Spleen (tissue), 11 donors: ENCODE results near the gene PRAF2. TPM values are rescaled to one million over a fixed set of nuclear protein-coding genes. Genes with fewer than 3 reads are reported as not detected.

ENCODE experiments used
- DNase-seq: peaks from one replicate; pipeline ENCODE4 v3.0.0-alpha.2; 2020
- H3K27ac ChIP-seq, 8 donors: fragments of 200-600 bp; sonication (generic) in 7 of 8; 1 replicate in 4 of 8; 2 replicates in 4 of 8; pipeline versions ENCODE4 v1.5.0 to v1.8.0; 2016 to 2021; ENCODE audit warnings: inconsistent platforms in 4 of 8, mild to moderate bottlenecking in 4 of 8, moderate library complexity in 1 of 8
- H3K27me3 ChIP-seq, 7 donors: fragments of 200-600 bp; sonication (generic) in 6 of 7; replicated peaks in 1 of 7; 1 replicate in 4 of 7; 2 replicates in 3 of 7; pipeline versions ENCODE4 v1.5.0 to v1.8.0; 2016 to 2021; ENCODE audit warnings: inconsistent platforms in 3 of 7, mild to moderate bottlenecking in 1 of 7
- H3K36me3 ChIP-seq, 6 donors: fragments of 200-600 bp; sonication (generic) in 5 of 6; 1 replicate in 4 of 6; 2 replicates in 2 of 6; pipeline versions ENCODE4 v1.5.0 to v1.8.0; 2016 to 2021; ENCODE audit warnings: inconsistent platforms in 2 of 6
- H3K4me1 ChIP-seq, 6 donors: fragments of 200-600 bp; sonication (generic) in 5 of 6; 1 replicate in 3 of 6; 2 replicates in 3 of 6; pipeline versions ENCODE4 v1.5.0 to v1.8.0; 2016 to 2021; ENCODE audit warnings: inconsistent platforms in 3 of 6
- H3K4me3 ChIP-seq, 8 donors: fragments of 200-600 bp; sonication (generic) in 7 of 8; 1 replicate in 4 of 8; 2 replicates in 4 of 8; pipeline versions ENCODE4 v1.5.0 to v1.8.0; 2016 to 2021; ENCODE audit warnings: inconsistent platforms in 4 of 8, mild to moderate bottlenecking in 4 of 8, moderate library complexity in 2 of 8
- H3K9me3 ChIP-seq, 8 donors: fragments of 200-600 bp; sonication (generic) in 7 of 8; 1 replicate in 4 of 8; 2 replicates in 4 of 8; pipeline versions ENCODE4 v1.5.0 to v1.8.0; 2016 to 2021; ENCODE audit warnings: inconsistent platforms in 4 of 8
- POLR2A ChIP-seq, 3 donors: fragments of 450-650 bp; IDR thresholded peaks; one replicate each; pipeline ENCODE4 v1.5.1; 2017; ENCODE audit warnings: antibody characterized with exemption in 3 of 3, mild to moderate bottlenecking in 1 of 3
- POLR2AphosphoS5 ChIP-seq, 3 donors: sonication (generic); formaldehyde crosslinking; IDR thresholded peaks; one replicate each; pipeline ENCODE4 v1.5.1; 2017; ENCODE audit warnings: antibody characterized with exemption in 3 of 3
- WGBS, 5 donors: extraction: QIAGEN DNeasy Blood & Tissue Kit in 3 of 5; methylation state at CpG; one replicate each; pipeline versions ENCODE4 v1.1.5 to v1.1.7; 2013 to 2018; 5-methylcytosine and 5-hydroxymethylcytosine counted together
- intact Hi-C: fragments of 100-400 bp; cut with DNase I; formaldehyde crosslinking; loops from one replicate; pipeline ENCODE4 v1.15.0; 2023; ENCODE audit warnings: low total_unique reads
- polyA plus RNA-seq, 3 donors: library from polyadenylated mRNA; stranded (reverse); fragments of 200-250 nt; gene quantifications; one replicate each; pipeline ENCODE4 v1.2.1, GENCODE V29; 2013
- total RNA-seq, 7 donors: library from RNA; depleted of rRNA in 3 of 7; stranded (reverse); fragments of >200 nt in 3 of 7; fragmentation: NEBNext Ultra II Directional in 4 of 7; extraction: Animal tissue kit (Norgen Biotek cat#: 25700) in 4 of 7; gene quantifications; one replicate each; pipeline versions ENCODE4 v1.1.0 to v1.2.1, GENCODE V29; 2016 to 2021
- TF ChIP-seq, protein P1 (sequence below), 11 experiments: fragments of 200-600 bp in 7 of 11; fragments of 450-650 bp in 4 of 11; sonication (generic) in 4 of 11; IDR thresholded peaks in 8 of 11; conservative IDR thresholded peaks in 3 of 11; 1 replicate in 7 of 11; 2 replicates in 4 of 11; pipeline versions ENCODE4 v1.4.0 to v1.8.0; 2016 to 2021; ENCODE audit warnings: antibody characterized with exemption in 11 of 11, inconsistent platforms in 4 of 11, mild to moderate bottlenecking in 1 of 11
- donor health status: healthy with polysubstance abuse.
- donor health status: DM: no; HTN: no; CAD: no; lungs with moderate emphysema.
- donor health status: DM: no; HTN: no; CAD: no.
- donor health status: Bipolar disorder and iron deficiency.
- donor health status: healthy.
- donor health status: DM: no; HTN: no; CAD: no.
- donor health status: DM: yes; HTN: yes; CAD: no.

The PRAF2 gene
- total and polyA plus RNA-seq, 10 donors, result 15.4 to 23.7 (median 18.3) TPM

DNA sequence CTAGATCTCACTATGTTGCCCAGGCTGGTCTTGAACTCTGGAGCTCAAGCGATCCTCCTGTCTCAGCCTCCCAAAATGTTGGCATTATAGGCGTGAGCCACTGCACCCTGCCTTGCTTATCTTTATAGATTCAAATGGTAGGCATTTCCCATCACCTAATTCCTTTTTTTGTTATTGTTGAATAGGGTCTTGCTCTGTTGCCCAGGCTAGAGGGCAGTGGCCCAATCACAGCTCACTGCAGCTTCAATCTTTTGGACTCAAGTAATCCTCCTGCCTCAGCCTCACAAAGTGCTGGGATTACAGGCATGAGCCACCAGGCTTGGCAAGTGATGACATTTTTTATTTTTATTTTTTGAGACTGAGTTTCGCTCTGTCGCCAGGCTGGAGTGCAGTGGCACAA lies 22.6 kb upstream of the PRAF2 start:
- H3K36me3 ChIP-seq, result no peaks in the 10 kb centered on the region
- H3K9me3 ChIP-seq, result no peaks in the 10 kb centered on the region
- no peak for DNase-seq
- peaks cover 0 to 10% (median 5%) of the 10 kb centered on the region in 6 donors for H3K4me1 ChIP-seq
- TF ChIP-seq POLR2A (IDR thresholded peaks at IDR 0.05), result no peak
- TF ChIP-seq, protein P1, sequence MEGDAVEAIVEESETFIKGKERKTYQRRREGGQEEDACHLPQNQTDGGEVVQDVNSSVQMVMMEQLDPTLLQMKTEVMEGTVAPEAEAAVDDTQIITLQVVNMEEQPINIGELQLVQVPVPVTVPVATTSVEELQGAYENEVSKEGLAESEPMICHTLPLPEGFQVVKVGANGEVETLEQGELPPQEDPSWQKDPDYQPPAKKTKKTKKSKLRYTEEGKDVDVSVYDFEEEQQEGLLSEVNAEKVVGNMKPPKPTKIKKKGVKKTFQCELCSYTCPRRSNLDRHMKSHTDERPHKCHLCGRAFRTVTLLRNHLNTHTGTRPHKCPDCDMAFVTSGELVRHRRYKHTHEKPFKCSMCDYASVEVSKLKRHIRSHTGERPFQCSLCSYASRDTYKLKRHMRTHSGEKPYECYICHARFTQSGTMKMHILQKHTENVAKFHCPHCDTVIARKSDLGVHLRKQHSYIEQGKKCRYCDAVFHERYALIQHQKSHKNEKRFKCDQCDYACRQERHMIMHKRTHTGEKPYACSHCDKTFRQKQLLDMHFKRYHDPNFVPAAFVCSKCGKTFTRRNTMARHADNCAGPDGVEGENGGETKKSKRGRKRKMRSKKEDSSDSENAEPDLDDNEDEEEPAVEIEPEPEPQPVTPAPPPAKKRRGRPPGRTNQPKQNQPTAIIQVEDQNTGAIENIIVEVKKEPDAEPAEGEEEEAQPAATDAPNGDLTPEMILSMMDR (IDR thresholded peaks at IDR 0.05 in 8 of 11, conservative IDR thresholded peaks at IDR 0.05 in 3 of 11), result no peak
- TF ChIP-seq POLR2AphosphoS5 (IDR thresholded peaks at IDR 0.05), result no peak
- no peak overlapping the region for H3K27ac ChIP-seq
- intact Hi-C loops, result no loop called here
- H3K4me3 ChIP-seq, result no peak overlapping the region
- WGBS, 5 donors, result 91 to 100% (median 96%) methylated on average over 4 of the region's 4 CpGs
- H3K27me3 ChIP-seq, result no peaks in the 10 kb centered on the region

GRCh38 chrX:49089553-49089952 lies 15.8 kb upstream of the PRAF2 start:
- TF ChIP-seq, protein P1 (IDR thresholded peaks at IDR 0.05 in 8 of 11, conservative IDR thresholded peaks at IDR 0.05 in 3 of 11), result no peak
- TF ChIP-seq POLR2AphosphoS5 (IDR thresholded peaks at IDR 0.05) (no peak), POLR2A (IDR thresholded peaks at IDR 0.05) (no peak)
- Histone ChIP-seq H3K27ac (no peak overlapping the region), H3K4me1 (no peaks in the 10 kb centered on the region), H3K27me3 (no peaks in the 10 kb centered on the region), H3K36me3 (no peaks in the 10 kb centered on the region), H3K4me3 (no peak overlapping the region), H3K9me3 (no peaks in the 10 kb centered on the region)
- WGBS, 5 donors, result 86 to 92% (median 86%) methylated on average over 3 to 4 of the region's 4 CpGs
- DNase-seq, result no peak
- intact Hi-C loops, result no loop called here

GRCh38 chrX:49082271-49082871 lies 8.6 kb upstream of the PRAF2 start:
- H3K9me3 ChIP-seq, result no peaks in the 10 kb centered on the region
- H3K4me3 ChIP-seq, result no peak overlapping the region
- intact Hi-C loops, result no loop called here
- no peak for DNase-seq
- no peak overlapping the region for H3K27ac ChIP-seq
- TF ChIP-seq POLR2AphosphoS5 (IDR thresholded peaks at IDR 0.05) (no peak), POLR2A (IDR thresholded peaks at IDR 0.05) (no peak)
- TF ChIP-seq, protein P1 (IDR thresholded peaks at IDR 0.05 in 8 of 11, conservative IDR thresholded peaks at IDR 0.05 in 3 of 11), result no peak
- H3K4me1 ChIP-seq, result peaks cover 0 to 12% (median 0%) of the 10 kb centered on the region in 6 donors
- WGBS, 5 donors, result 72 to 92% (median 82%) methylated on average over 2 to 4 of the region's 4 CpGs
- peaks cover 0 to 8% (median 0%) of the 10 kb centered on the region in 6 donors for H3K36me3 ChIP-seq
- H3K27me3 ChIP-seq, result no peaks in the 10 kb centered on the region

DNA sequence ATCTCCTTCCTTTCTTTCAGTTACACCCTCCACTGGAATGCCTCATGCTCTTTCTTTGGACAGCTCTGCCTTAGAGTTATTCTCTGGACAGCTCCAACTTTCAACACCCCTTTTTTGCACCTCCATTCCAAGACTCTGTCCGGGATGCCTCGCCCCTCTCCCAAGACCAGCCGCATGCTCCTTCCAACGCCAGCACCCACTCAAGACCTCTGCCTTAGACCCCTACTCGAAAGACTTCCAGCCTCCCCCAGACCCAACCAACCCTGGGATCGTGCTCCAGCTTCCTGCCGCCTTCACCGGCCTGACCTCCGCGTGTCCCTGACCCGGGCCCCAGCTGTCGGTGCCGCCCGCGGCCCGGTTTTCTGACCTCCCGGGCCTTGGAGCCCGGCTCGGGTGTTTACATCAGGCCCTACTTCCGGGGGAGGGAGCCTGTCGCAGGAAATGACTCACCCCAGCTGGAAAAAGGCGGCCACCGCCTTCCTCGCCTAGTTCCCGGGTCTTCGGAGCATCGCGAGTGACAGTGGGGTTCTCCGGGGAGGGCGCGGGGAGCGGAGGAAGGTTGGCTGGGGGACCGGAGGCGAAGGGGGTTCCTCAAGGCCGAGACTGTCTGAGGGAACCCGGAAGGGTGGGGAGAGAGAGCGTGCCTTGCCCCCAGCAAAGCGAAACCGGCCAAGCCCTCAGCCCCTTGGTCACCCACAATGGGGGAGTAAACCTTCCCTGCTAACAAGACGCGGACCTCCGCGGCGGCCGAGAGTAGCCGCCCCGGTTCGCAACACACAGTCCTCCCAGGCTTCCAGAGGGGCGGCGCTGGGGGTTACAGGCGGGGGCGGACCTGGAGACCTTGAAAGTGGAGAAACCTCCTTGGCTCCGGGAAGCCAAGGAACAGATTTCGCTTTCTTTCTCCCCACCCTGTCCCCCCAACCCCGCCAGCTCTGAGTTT lies 6.0 kb upstream of the PRAF2 start, which contains the start of gene WDR45:
Gene WDR45, minus strand, starts transcription at position 399 of the 940 bp plus-strand sequence. CDS start 1,792 bp downstream, outside the sequence.
- intact Hi-C loops, result no loop called here
- Histone ChIP-seq H3K27me3 (no peaks in the 10 kb centered on the region), H3K9me3 (no peaks in the 10 kb centered on the region), H3K27ac (peak within 1 kb of the TSS; percentile 88 to 97 (median 95)), H3K4me1 (peaks cover 0 to 12% (median under 1%) of the 10 kb centered on the region in 6 donors), H3K36me3 (peaks cover 0 to 34% (median 0%) of the 10 kb centered on the region in 6 donors), H3K4me3 (peak within 1 kb of the TSS; percentile 33 to 79 (median 50))
- WGBS, 5 donors, result 1 to 35% (median 3%) methylated on average over 9 to 55 of the region's 55 CpGs
- TF ChIP-seq POLR2A (IDR thresholded peaks at IDR 0.05), result peak in 1 of 3 donors; percentile 38
- TF ChIP-seq POLR2AphosphoS5 (IDR thresholded peaks at IDR 0.05), result peak; percentile 88 to 89 (median 88)
- TF ChIP-seq, protein P1 (IDR thresholded peaks at IDR 0.05 in 8 of 11, conservative IDR thresholded peaks at IDR 0.05 in 3 of 11), result no peak
- DNase-seq, result peak; percentile 93
